ENCODE data around the gene TSTD2.

TSTD2 gene

GRCh38 chr9:97555164-97555563, 78.0 kb downstream of the TSTD2 start:
- TF ChIP-seq ZNF274 (IDR thresholded peaks at IDR 0.05; ENCODE audit: low read depth, low read length) = no peak
- H3K4me3 ChIP-seq (ENCODE audit: low read length) = no peak overlapping the region

GRCh38 chr9:97554566-97555075, 78.5 kb downstream of the TSTD2 start:
- TF ChIP-seq ZNF274 (IDR thresholded peaks at IDR 0.05; ENCODE audit: low read depth, low read length) = no peak
- H3K4me3 ChIP-seq (ENCODE audit: low read length) = no peak overlapping the region

DNA sequence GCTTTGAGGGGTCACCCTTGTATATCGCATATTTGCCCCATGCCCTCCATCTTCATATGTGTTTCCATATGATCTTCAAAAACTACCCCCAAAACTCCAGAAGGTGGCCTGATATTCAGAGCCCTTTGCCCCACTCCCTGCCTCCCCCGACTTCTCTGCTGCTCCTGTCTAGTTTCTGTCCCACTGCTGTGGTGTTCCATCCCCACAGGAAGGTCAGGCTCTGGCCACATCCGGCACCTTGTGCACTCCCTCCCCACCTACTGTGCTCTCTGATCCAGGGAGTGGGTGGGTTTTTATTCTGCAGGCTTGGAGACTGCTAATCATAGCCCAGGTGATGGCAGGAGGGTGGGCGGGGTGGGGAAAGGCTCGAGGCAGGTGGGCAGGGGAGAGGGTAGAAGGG, 79.3 kb downstream of the TSTD2 start:
- TF ChIP-seq ZNF274 (IDR thresholded peaks at IDR 0.05; ENCODE audit: low read depth, low read length) = no peak
- no peak overlapping the region for H3K4me3 ChIP-seq (ENCODE audit: low read length)

DNA sequence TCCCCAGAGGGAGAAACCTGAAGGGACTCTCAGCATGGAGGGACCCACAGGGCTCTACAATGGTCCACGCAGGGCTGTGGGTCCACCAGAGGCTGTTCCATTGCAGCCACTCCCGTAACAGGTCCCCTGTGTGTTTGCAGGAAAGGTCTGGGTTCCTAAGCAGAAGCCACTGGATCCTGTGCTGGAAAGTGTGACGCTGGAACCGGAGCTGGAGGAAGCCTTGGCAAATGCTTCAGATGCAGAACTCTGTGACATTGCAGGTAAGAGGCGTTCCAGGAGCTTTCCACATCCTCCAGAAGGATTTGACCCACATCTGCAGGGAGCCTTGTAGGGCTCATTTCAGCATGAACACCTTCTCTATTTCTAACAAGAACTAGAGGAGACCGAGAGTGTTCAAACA, 80.0 kb downstream of the TSTD2 start:
- TF ChIP-seq ZNF274 (IDR thresholded peaks at IDR 0.05; ENCODE audit: low read depth, low read length) = no peak

GRCh38 chr9:97551308-97551707, 81.9 kb downstream of the TSTD2 start:
- no peak overlapping the region for H3K4me3 ChIP-seq (ENCODE audit: low read length)
- no peak for TF ChIP-seq ZNF274 (IDR thresholded peaks at IDR 0.05; ENCODE audit: low read depth, low read length)

More for the DNA sequence above, 80.0 kb downstream of the TSTD2 start:
- no peak overlapping the region for H3K4me3 ChIP-seq (ENCODE audit: low read length)

DNA sequence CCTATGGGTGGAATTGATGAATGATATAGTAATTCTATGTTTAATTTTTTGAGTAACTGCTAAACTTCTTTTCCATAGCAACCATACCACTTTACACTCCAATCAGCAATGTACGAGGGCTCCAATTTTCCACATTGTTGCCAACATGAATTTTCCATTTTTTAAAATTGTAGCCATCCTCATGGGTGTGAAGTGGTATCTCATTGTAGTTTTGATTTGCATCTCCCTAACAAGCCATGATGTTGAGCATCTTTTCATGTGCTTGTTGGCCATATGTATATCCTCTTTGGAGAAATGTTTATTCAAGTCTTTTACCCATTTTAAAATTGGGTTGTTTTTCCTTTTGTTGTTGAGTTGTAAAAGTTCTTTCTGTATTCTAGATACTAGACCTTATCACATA, 82.8 kb downstream of the TSTD2 start:
- no peak overlapping the region for H3K4me3 ChIP-seq (ENCODE audit: low read length)
- TF ChIP-seq ZNF274 (IDR thresholded peaks at IDR 0.05; ENCODE audit: low read depth, low read length) = no peak

All from GM08714 (cell line).